ENCODE results near the gene PIN4. TPM values are rescaled to one million over a fixed set of nuclear protein-coding genes. Genes with fewer than 3 reads are reported as not detected.
A peak's percentile ranks its signal among the peaks of the same experiment; 100 is the strongest.

The PIN4 gene
- total and polyA plus RNA-seq, 2 of the 8 experiments (the other 6 are each of a cell fraction or from before 2014, with no cell fraction given): 4.8 to 9.4 TPM

- TF ChIP-seq RNF2 (IDR thresholded peaks at IDR 0.05; ENCODE audit: borderline replicate concordance, low read depth, low read length, missing control alignments, poor library complexity, severe bottlenecking) (no peak), E2F6 (IDR thresholded peaks at IDR 0.05) (peak; percentile 77), CHD2 (IDR thresholded peaks at IDR 0.05; ENCODE audit: low read length) (no peak), EGR1 (IDR thresholded peaks at IDR 0.05; ENCODE audit: borderline replicate concordance, low read depth, low read length) (0 out of 2 replicates have a peak, but pooled peaks have one; percentile 7), CBX8 (IDR thresholded peaks at IDR 0.05; ENCODE audit: borderline replicate concordance, low read depth, low read length) (no peak), RFX5 (IDR thresholded peaks at IDR 0.05; ENCODE audit: borderline replicate concordance, low read depth, low read length) (no peak), CTBP2 (IDR thresholded peaks at IDR 0.05; ENCODE audit: borderline replicate concordance, insufficient read depth, insufficient read length, low read length) (no peak), RBBP5 (IDR thresholded peaks at IDR 0.05; ENCODE audit: borderline replicate concordance, low read depth, low read length) (no peak), SRF (IDR thresholded peaks at IDR 0.05; ENCODE audit: low read depth, low read length) (no peak), SIN3A (conservative IDR thresholded peaks at IDR 0.05 in 1 of 2, IDR thresholded peaks at IDR 0.05 in 1 of 2; ENCODE audit: low read depth in 1 of 2, low read length in 2 of 2) (0 out of 4 replicates have a peak, but pooled peaks of 1 of the 2 experiments have one; percentile 12), SP4 (IDR thresholded peaks at IDR 0.05; ENCODE audit: low read length) (peak; percentile 98), FOSL1 (IDR thresholded peaks at IDR 0.05; ENCODE audit: insufficient read depth, low read depth, low read length) (no peak), NANOG (IDR thresholded peaks at IDR 0.05; ENCODE audit: insufficient read depth, low read depth, low read length, poor library complexity, severe bottlenecking) (no peak), CBX5 (IDR thresholded peaks at IDR 0.05; ENCODE audit: low read depth, low read length) (no peak), TCF12 (IDR thresholded peaks at IDR 0.05; ENCODE audit: low read depth, low read length) (no peak), PHF8 (conservative IDR thresholded peaks at IDR 0.05; ENCODE audit: low read depth, low read length) (peak; percentile 75), SIRT6 (IDR thresholded peaks at IDR 0.05; ENCODE audit: low read length) (no peak), BACH1 (IDR thresholded peaks at IDR 0.05; ENCODE audit: low read length) (peak; percentile 52), ASH2L (IDR thresholded peaks at IDR 0.05; ENCODE audit: low read length) (peak; percentile 35), TBP (IDR thresholded peaks at IDR 0.05; ENCODE audit: low read depth, low read length) (peak; percentile 94), JUN (IDR thresholded peaks at IDR 0.05; ENCODE audit: low read depth, low read length) (no peak), CREB1 (IDR thresholded peaks at IDR 0.05) (no peak), CEBPB (IDR thresholded peaks at IDR 0.05; ENCODE audit: low read depth, low read length) (no peak)
These were observed at the start of gene PIN4 (continued) for GRCh38 chrX:72181178-72182125.

Data from H1 (cell line).